OCI-LY1 (cell line): Measurements from ENCODE around the gene ORMDL3.

ENCODE experiments used
- CTCF ChIP-seq: fragments of 200-600 bp; sonication (generic), shearing (Covaris generic); IDR thresholded peaks from 2 replicates; pipeline ENCODE4 v1.5.1; 2017; ENCODE audit warnings: mild to moderate bottlenecking, antibody characterized with exemption, low read length, moderate library complexity, mixed read lengths
- EZH2 ChIP-seq: fragments of 200-600 bp; sonication (generic), shearing (Covaris generic); IDR thresholded peaks from 2 replicates; pipeline ENCODE4 v1.8.0; 2017; ENCODE audit warnings: borderline replicate concordance, mixed run types, mild to moderate bottlenecking, antibody characterized with exemption, low read length, moderate library complexity, mixed read lengths

- TF ChIP-seq CTCF (no peak), EZH2 (no peak)
Observed at GRCh38 chr17:39922006-39922405, 5.4 kb downstream of the ORMDL3 start.
